Upper lobe of left lung (tissue), 6 donors: ENCODE results near the gene EXT2. TPM values are rescaled to one million over a fixed set of nuclear protein-coding genes. Genes with fewer than 3 reads are reported as not detected.
A peak's percentile ranks its signal among the peaks of the same experiment; 100 is the strongest.

Source experiments
- ATAC-seq, 2 donors: fragments of 200-7000 bp; cut with Tn5 transposase; one replicate each; pipeline ENCODE4 v1.9.1; 2022; ENCODE audit warnings: mild to moderate bottlenecking in 2 of 2, moderate library complexity in 2 of 2; ENCODE audit not compliant: low FRiP score in 2 of 2
- DNase-seq, 2 donors: peaks; one replicate each; pipeline ENCODE4 v3.0.0-alpha.2; 2019 to 2020
- H3K27ac ChIP-seq, 4 donors: fragments of 200-600 bp; sonication (generic); one replicate each; pipeline ENCODE4 v1.5.1; 2016 to 2019
- H3K27me3 ChIP-seq, 4 donors: fragments of 200-600 bp; sonication (generic); one replicate each; pipeline ENCODE4 v1.5.1; 2017 to 2019
- H3K36me3 ChIP-seq, 4 donors: fragments of 200-600 bp; sonication (generic); one replicate each; pipeline ENCODE4 v1.5.1; 2016 to 2019
- H3K4me1 ChIP-seq, 4 donors: fragments of 200-600 bp; sonication (generic); one replicate each; pipeline ENCODE4 v1.5.1; 2018 to 2019
- H3K4me3 ChIP-seq, 4 donors: fragments of 200-600 bp; sonication (generic); one replicate each; pipeline ENCODE4 v1.5.1; 2017 to 2019; ENCODE audit warnings: mild to moderate bottlenecking in 2 of 4, moderate library complexity in 1 of 4
- H3K9me3 ChIP-seq, 4 donors: fragments of 200-600 bp; sonication (generic); one replicate each; pipeline ENCODE4 v1.5.1; 2018 to 2019
- EP300 ChIP-seq, 4 donors: sonication (generic); formaldehyde crosslinking; IDR thresholded peaks; one replicate each; pipeline ENCODE4 v1.5.1; 2017; ENCODE audit warnings: antibody characterized with exemption in 4 of 4, control low read depth in 2 of 4
- POLR2A ChIP-seq, 4 donors: fragments of 450-650 bp; IDR thresholded peaks; one replicate each; pipeline ENCODE4 v1.5.1; 2016 to 2017; ENCODE audit warnings: antibody characterized with exemption in 4 of 4, mild to moderate bottlenecking in 2 of 4
- POLR2AphosphoS5 ChIP-seq, 2 donors: sonication (generic); formaldehyde crosslinking; IDR thresholded peaks; one replicate each; pipeline ENCODE4 v1.5.1; 2017; ENCODE audit warnings: antibody characterized with exemption in 2 of 2
- WGBS, 2 donors: methylation state at CpG; one replicate each; pipeline ENCODE4 v1.1.5; 2017 to 2018; 5-methylcytosine and 5-hydroxymethylcytosine counted together
- total RNA-seq, 6 donors: library from RNA; depleted of rRNA in 4 of 6; stranded (reverse); fragments of >200 nt in 4 of 6; gene quantifications; one replicate each; pipeline versions ENCODE4 v1.1.0 to v1.2.1, GENCODE V29; 2016 to 2021
- TF ChIP-seq, protein P1 (sequence below), 6 experiments: fragments of 450-650 bp in 4 of 6; fragments of 200-600 bp in 2 of 6; sonication (generic) in 2 of 6; IDR thresholded peaks; one replicate each; pipeline ENCODE4 v1.5.1; 2016 to 2019; ENCODE audit warnings: antibody characterized with exemption in 6 of 6
- donor health status: DM: no; HTN: no; CAD: no; lungs with moderate emphysema.
- donor health status: DM: no; HTN: yes; CAD: no; lungs with severe emphysema.

The EXT2 gene
- total RNA-seq, 6 donors from 2014 or later, result 45.3 to 64.0 (median 57.4) TPM

DNA sequence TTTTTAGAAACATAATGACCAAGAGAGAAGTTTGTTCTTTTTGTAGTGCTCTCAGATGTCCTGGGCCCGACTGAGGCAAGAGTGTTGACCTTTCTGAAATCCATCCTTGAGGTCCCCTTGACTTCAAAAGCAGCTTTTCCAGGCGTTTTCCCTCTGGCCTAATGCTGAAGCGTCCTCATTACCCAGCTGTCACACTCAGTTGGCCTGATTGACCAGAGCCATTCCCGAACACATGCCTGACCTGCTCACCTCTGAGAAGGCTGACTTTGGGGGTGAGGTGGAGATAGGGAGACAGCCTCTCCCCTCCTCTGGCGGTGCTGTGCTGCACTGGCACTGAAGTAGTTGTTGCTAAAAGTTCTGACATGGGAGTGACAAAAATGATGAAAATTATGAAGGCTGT lies 147.6 kb downstream of the EXT2 start:
- TF ChIP-seq EP300 (IDR thresholded peaks at IDR 0.05), result no peak
- no peak for TF ChIP-seq POLR2A (IDR thresholded peaks at IDR 0.05)
- TF ChIP-seq, protein P1, sequence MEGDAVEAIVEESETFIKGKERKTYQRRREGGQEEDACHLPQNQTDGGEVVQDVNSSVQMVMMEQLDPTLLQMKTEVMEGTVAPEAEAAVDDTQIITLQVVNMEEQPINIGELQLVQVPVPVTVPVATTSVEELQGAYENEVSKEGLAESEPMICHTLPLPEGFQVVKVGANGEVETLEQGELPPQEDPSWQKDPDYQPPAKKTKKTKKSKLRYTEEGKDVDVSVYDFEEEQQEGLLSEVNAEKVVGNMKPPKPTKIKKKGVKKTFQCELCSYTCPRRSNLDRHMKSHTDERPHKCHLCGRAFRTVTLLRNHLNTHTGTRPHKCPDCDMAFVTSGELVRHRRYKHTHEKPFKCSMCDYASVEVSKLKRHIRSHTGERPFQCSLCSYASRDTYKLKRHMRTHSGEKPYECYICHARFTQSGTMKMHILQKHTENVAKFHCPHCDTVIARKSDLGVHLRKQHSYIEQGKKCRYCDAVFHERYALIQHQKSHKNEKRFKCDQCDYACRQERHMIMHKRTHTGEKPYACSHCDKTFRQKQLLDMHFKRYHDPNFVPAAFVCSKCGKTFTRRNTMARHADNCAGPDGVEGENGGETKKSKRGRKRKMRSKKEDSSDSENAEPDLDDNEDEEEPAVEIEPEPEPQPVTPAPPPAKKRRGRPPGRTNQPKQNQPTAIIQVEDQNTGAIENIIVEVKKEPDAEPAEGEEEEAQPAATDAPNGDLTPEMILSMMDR (IDR thresholded peaks at IDR 0.05), result no peak
- TF ChIP-seq POLR2AphosphoS5 (IDR thresholded peaks at IDR 0.05), result no peak
- Histone ChIP-seq H3K27me3 (no peaks in the 10 kb centered on the region), H3K9me3 (no peaks in the 10 kb centered on the region), H3K36me3 (peaks cover 0 to 25% (median 0%) of the 10 kb centered on the region in 4 donors), H3K27ac (no peak overlapping the region), H3K4me1 (peaks cover 7 to 16% (median 8%) of the 10 kb centered on the region in 4 donors), H3K4me3 (no peak overlapping the region)
- ATAC-seq (no peak), DNase-seq (no peak)
- 68 to 69% methylated on average over 5 of the region's 5 CpGs for WGBS, 2 donors

DNA sequence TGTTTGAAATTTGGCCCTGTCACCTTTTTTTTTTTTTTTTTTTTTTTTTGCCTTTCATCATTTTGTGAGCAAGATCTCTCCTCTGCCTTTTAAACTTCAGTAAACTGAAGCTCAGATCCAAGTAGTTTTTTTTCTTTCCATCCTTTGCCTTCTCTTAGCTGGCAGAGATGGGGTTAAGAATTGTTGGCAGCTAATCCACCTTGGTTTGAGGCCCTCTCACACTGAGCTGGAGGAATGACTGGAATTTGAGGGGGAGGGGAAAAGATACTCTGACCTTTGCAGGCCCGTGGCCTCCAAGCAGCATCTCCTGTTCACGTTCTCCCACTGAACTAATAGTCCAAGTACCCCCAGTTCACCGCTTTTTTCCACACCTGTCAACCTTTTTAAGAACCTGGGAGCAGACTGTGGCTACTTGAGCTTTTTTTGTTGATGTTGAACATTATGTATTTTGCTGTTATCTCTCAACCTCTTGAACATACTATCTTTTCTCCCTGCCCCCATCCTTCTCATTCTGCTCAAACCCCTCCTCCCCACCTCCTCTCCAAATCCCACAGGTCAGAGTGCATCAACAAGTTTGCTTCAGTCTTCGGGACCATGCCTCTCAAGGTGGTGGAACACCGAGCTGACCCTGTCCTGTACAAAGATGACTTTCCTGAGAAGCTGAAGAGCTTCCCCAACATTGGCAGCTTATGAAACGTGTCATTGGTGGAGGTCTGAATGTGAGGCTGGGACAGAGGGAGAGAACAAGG lies 148.3 kb downstream of the EXT2 start:
- ATAC-seq, result no peak
- Histone ChIP-seq H3K4me3 (no peak overlapping the region), H3K4me1 (peaks cover 7 to 16% (median 8%) of the 10 kb centered on the region in 4 donors), H3K27me3 (no peaks in the 10 kb centered on the region), H3K27ac (no peak overlapping the region), H3K9me3 (no peaks in the 10 kb centered on the region), H3K36me3 (peaks cover 0 to 23% (median 0%) of the 10 kb centered on the region in 4 donors)
- TF ChIP-seq, protein P1 (IDR thresholded peaks at IDR 0.05), result no peak
- TF ChIP-seq EP300 (IDR thresholded peaks at IDR 0.05) (no peak), POLR2AphosphoS5 (IDR thresholded peaks at IDR 0.05) (no peak), POLR2A (IDR thresholded peaks at IDR 0.05) (no peak)
- WGBS, 2 donors, result 59 to 67% methylated on average over 6 of the region's 6 CpGs
- DNase-seq, result no peak

DNA sequence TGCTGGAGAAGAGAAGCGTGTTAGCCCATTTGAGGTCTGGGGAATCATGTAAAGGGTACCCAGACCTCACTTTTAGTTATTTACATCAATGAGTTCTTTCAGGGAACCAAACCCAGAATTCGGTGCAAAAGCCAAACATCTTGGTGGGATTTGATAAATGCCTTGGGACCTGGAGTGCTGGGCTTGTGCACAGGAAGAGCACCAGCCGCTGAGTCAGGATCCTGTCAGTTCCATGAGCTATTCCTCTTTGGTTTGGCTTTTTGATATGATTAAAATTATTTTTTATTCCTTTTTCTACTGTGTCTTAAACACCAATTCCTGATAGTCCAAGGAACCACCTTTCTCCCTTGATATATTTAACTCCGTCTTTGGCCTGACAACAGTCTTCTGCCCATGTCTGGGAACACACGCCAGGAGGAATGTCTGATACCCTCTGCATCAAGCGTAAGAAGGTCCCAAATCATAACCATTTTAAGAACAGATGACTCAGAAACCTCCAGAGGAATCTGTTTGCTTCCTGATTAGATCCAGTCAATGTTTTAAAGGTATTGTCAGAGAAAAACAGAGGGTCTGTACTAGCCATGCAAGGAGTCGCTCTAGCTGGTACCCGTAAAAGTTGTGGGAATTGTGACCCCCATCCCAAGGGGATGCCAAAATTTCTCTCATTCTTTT lies 149.3 kb downstream of the EXT2 start:
- Histone ChIP-seq H3K9me3 (no peaks in the 10 kb centered on the region), H3K27me3 (no peaks in the 10 kb centered on the region), H3K27ac (no peak overlapping the region), H3K4me3 (no peak overlapping the region), H3K4me1 (peaks cover 7 to 16% (median 8%) of the 10 kb centered on the region in 4 donors), H3K36me3 (peaks cover 0 to 23% (median 0%) of the 10 kb centered on the region in 4 donors)
- 92% methylated on average over 8 of the region's 8 CpGs for WGBS, 2 donors
- TF ChIP-seq, protein P1 (IDR thresholded peaks at IDR 0.05), result no peak
- TF ChIP-seq EP300 (IDR thresholded peaks at IDR 0.05) (no peak), POLR2AphosphoS5 (IDR thresholded peaks at IDR 0.05) (no peak), POLR2A (IDR thresholded peaks at IDR 0.05) (no peak)
- ATAC-seq, result no peak
- DNase-seq, result no peak

DNA sequence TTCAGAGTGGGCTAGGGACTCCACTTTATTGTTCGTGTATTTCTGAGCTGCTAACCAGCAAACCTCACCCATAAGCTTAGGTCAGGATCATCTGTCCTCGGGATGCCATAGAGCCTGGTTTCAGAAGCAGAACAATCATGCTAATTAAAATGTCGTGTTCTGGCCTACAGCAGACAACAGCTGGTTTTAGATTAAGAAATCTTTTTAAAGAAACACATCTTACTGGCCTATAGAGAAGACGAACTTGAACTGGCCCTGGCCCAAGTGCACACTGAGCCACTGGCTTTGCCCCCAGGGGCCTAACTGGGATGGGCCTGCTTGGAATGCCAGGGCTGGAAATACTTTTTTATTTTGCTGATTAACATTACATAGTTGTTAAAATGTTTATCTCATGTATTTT lies 151.2 kb downstream of the EXT2 start:
- peaks cover 0 to 18% (median 0%) of the 10 kb centered on the region in 4 donors for H3K36me3 ChIP-seq
- no peaks in the 10 kb centered on the region for H3K27me3 ChIP-seq
- H3K9me3 ChIP-seq, result no peaks in the 10 kb centered on the region
- TF ChIP-seq EP300 (IDR thresholded peaks at IDR 0.05), result no peak
- DNase-seq (no peak), ATAC-seq (peak in 1 of 2 donors; percentile 48)
- H3K27ac ChIP-seq, result no peak overlapping the region
- WGBS, 2 donors, result 73 to 75% methylated on average over 4 of the region's 4 CpGs
- H3K4me1 ChIP-seq, result peaks cover 7 to 16% (median 8%) of the 10 kb centered on the region in 4 donors
- H3K4me3 ChIP-seq, result no peak overlapping the region

DNA sequence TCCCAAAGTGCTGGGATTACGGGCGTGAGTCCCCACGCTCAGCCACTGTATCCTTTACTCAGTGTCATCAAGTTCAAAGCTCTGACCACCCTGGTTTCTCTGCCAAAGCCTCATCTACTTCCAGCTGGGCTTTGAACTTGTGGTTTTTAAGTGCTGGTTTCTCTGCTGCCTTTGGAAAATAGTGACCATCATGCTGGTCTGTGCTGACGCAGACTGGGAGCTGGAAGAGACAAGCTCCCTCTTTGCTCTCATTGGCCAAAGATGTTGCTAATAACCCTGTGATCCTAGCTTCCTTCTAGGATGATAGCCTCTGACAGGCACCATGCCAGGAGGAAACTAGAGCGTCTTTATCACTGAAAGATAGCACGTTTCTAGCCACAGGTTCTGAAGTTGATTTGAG lies 152.0 kb downstream of the EXT2 start:
- Histone ChIP-seq H3K36me3 (peaks cover 0 to 18% (median 0%) of the 10 kb centered on the region in 4 donors), H3K27ac (no peak overlapping the region), H3K4me1 (peaks cover 7 to 9% (median 8%) of the 10 kb centered on the region in 4 donors), H3K4me3 (no peak overlapping the region), H3K9me3 (peaks cover 0 to 5% (median 2%) of the 10 kb centered on the region in 4 donors), H3K27me3 (no peaks in the 10 kb centered on the region)
- TF ChIP-seq POLR2AphosphoS5 (IDR thresholded peaks at IDR 0.05), result no peak
- TF ChIP-seq POLR2A (IDR thresholded peaks at IDR 0.05), result no peak
- TF ChIP-seq, protein P1 (IDR thresholded peaks at IDR 0.05), result no peak
- TF ChIP-seq EP300 (IDR thresholded peaks at IDR 0.05), result no peak
- WGBS, 2 donors, result 72 to 81% methylated on average over 6 of the region's 6 CpGs
- ATAC-seq, result no peak
- no peak for DNase-seq
